ENCODE results near the gene NSUN4. TPM values are rescaled to one million over a fixed set of nuclear protein-coding genes. Genes with fewer than 3 reads are reported as not detected.

Gene NSUN4
- total RNA-seq, 1 experiment from 2014 or later, result 20.4 TPM

GRCh38 chr1:46363121-46363520 is 22.5 kb downstream of the NSUN4 start:
- Histone ChIP-seq H2BK5ac (ENCODE audit: insufficient read length, low read length) (no peak overlapping the region), H3K23ac (ENCODE audit: insufficient read length, low read depth, low read length) (no peak overlapping the region), H4K5ac (ENCODE audit: insufficient read length, low read depth, low read length) (no peak overlapping the region), H3K4me1 (ENCODE audit: insufficient read depth, low read length) (no peaks in the 10 kb centered on the region), H3K4ac (ENCODE audit: low read depth, low read length) (no peak overlapping the region), H4K8ac (replicated peaks; ENCODE audit: insufficient read length, low read depth, low read length) (no peak overlapping the region), H3K9me3 (ENCODE audit: control insufficient read depth, low read depth, low read length) (no peaks in the 10 kb centered on the region), H3K27me3 (ENCODE audit: insufficient read depth, low read length) (no peaks in the 10 kb centered on the region), H4K91ac (ENCODE audit: insufficient read length, low read depth, low read length) (no peak overlapping the region), H4K20me1 (ENCODE audit: control insufficient read depth, insufficient read depth, insufficient read length) (no peaks in the 10 kb centered on the region), H3K9ac (ENCODE audit: extremely low read depth, insufficient read length, low read length) (no peak overlapping the region), H3K79me1 (ENCODE audit: insufficient read depth, low read depth, low read length, poor library complexity, severe bottlenecking) (no peaks in the 10 kb centered on the region), H3K18ac (ENCODE audit: insufficient read length, low read depth, low read length) (no peak overlapping the region), H3K4me2 (ENCODE audit: insufficient read depth, insufficient read length, low read length) (no peak overlapping the region), H2BK120ac (ENCODE audit: low read depth, low read length, poor library complexity, severe bottlenecking) (no peak overlapping the region), H2AK5ac (ENCODE audit: insufficient read length, low read length) (no peak overlapping the region), H2AFZ (ENCODE audit: low read length) (no peak overlapping the region), H3K23me2 (ENCODE audit: insufficient read length, low read depth, low read length, poor library complexity, severe bottlenecking) (no peaks in the 10 kb centered on the region), H3K14ac (ENCODE audit: insufficient read depth, low read length) (no peak overlapping the region), H3T11ph (ENCODE audit: low read length) (no peak overlapping the region), H2BK15ac (ENCODE audit: low read depth, low read length) (no peak overlapping the region), H3K56ac (ENCODE audit: insufficient read length, low read depth, low read length) (no peak overlapping the region), H2BK20ac (ENCODE audit: low read depth, low read length, poor library complexity, severe bottlenecking) (no peak overlapping the region), H3K27ac (ENCODE audit: insufficient read length, low read depth, low read length) (no peak overlapping the region), H2BK12ac (ENCODE audit: insufficient read length, low read depth, low read length) (no peak overlapping the region), H3K79me2 (ENCODE audit: insufficient read depth, low read length) (no peaks in the 10 kb centered on the region)
- WGBS (ENCODE audit: extremely low coverage, insufficient read length, low lambda C conversion rate), result no CpG with 5 or more reads among the region's 5 CpGs
- peak overlapping the region in 2 of 3 experiments; percentile 1 to 19; a peak in 1 of 7 replicates for H3K27ac Mint-ChIP-seq
- H3K4me1 Mint-ChIP-seq, result peaks cover 5 to 8% of the 10 kb centered on the region in 2 experiments
- no peak overlapping the region for H3K4me3 Mint-ChIP-seq
- peaks cover 17 to 60% (median 38%) of the 10 kb centered on the region in 3 experiments; a peak in 6 of 7 replicates for H3K36me3 Mint-ChIP-seq (ENCODE audit: insufficient read depth in 1 of 3, low read depth in 3 of 3)
- H3K27me3 Mint-ChIP-seq (ENCODE audit: low read depth), result no peaks in the 10 kb centered on the region
- TF ChIP-seq, protein P1, sequence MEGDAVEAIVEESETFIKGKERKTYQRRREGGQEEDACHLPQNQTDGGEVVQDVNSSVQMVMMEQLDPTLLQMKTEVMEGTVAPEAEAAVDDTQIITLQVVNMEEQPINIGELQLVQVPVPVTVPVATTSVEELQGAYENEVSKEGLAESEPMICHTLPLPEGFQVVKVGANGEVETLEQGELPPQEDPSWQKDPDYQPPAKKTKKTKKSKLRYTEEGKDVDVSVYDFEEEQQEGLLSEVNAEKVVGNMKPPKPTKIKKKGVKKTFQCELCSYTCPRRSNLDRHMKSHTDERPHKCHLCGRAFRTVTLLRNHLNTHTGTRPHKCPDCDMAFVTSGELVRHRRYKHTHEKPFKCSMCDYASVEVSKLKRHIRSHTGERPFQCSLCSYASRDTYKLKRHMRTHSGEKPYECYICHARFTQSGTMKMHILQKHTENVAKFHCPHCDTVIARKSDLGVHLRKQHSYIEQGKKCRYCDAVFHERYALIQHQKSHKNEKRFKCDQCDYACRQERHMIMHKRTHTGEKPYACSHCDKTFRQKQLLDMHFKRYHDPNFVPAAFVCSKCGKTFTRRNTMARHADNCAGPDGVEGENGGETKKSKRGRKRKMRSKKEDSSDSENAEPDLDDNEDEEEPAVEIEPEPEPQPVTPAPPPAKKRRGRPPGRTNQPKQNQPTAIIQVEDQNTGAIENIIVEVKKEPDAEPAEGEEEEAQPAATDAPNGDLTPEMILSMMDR (conservative IDR thresholded peaks at IDR 0.05), result no peak
- DNase-seq, result no peak
- H3K9me3 Mint-ChIP-seq, result no peaks in the 10 kb centered on the region
